HepG2 (cell line): ENCODE results near the gene NEDD4. TPM values are rescaled to one million over a fixed set of nuclear protein-coding genes. Genes with fewer than 3 reads are reported as not detected.
A peak's percentile ranks its signal among the peaks of the same experiment; 100 is the strongest.

ENCODE experiments used
- ARID5B ChIP-seq: IDR thresholded peaks from 2 replicates; pipeline ENCODE4 v1.4.0; 2020; ENCODE audit warnings: mild to moderate bottlenecking, missing genetic modification reagents
- ATF7 ChIP-seq, 2 experiments: fragments of 450-650 bp in 1 of 2; sonication (generic) in 1 of 2; formaldehyde crosslinking in 1 of 2; IDR thresholded peaks; 2 replicates each; pipeline versions ENCODE4 v1.4.0 to v1.6.1; 2016 to 2020; ENCODE audit warnings: antibody characterized with exemption in 1 of 2, mild to moderate bottlenecking in 1 of 2, missing genetic modification reagents in 1 of 2
- ELF3 ChIP-seq: IDR thresholded peaks from 2 replicates; pipeline ENCODE4 v1.6.1; 2016; ENCODE audit warnings: missing genetic modification reagents, missing compliant biosample characterization
- IKZF4 ChIP-seq: sonication (generic); formaldehyde crosslinking; IDR thresholded peaks from 2 replicates; pipeline ENCODE4 v1.5.1; 2020; ENCODE audit warnings: borderline replicate concordance, mild to moderate bottlenecking, low read depth, missing genetic modification reagents; ENCODE audit errors: not compliant biosample characterization
- MAX ChIP-seq: IDR thresholded peaks from 2 replicates; pipeline ENCODE4 v1.6.1; 2012; ENCODE audit warnings: inconsistent platforms
- NFAT5 ChIP-seq: sonication (generic); formaldehyde crosslinking; IDR thresholded peaks from 2 replicates; pipeline ENCODE4 v1.4.0; 2020; ENCODE audit warnings: missing genetic modification reagents
- NFE2 ChIP-seq: sonication (generic); formaldehyde crosslinking; IDR thresholded peaks from 2 replicates; pipeline ENCODE4 v1.4.0; 2020; ENCODE audit warnings: missing genetic modification reagents
- ONECUT2 ChIP-seq: sonication (generic); formaldehyde crosslinking; IDR thresholded peaks from 2 replicates; pipeline ENCODE4 v1.4.0; 2020; ENCODE audit warnings: missing genetic modification reagents
- RFX5 ChIP-seq: IDR thresholded peaks from 2 replicates; pipeline ENCODE4 v1.6.1; 2011; ENCODE audit warnings: low read depth, low read length, improper control_type of control experiment
- TRIM24 ChIP-seq: sonication (generic); formaldehyde crosslinking; IDR thresholded peaks from 2 replicates; pipeline ENCODE4 v1.8.0; 2022; ENCODE audit warnings: mild to moderate bottlenecking, missing genetic modification reagents
- ZNF207 ChIP-seq: fragments of 450-650 bp; IDR thresholded peaks from 2 replicates; pipeline ENCODE4 v1.6.1; 2016; ENCODE audit warnings: antibody characterized with exemption, borderline replicate concordance
- ZNF281 ChIP-seq: sonication (generic); formaldehyde crosslinking; IDR thresholded peaks from 2 replicates; pipeline ENCODE4 v1.4.0; 2020; ENCODE audit warnings: missing genetic modification reagents, borderline replicate concordance
- ZNF747 ChIP-seq: sonication (generic); formaldehyde crosslinking; IDR thresholded peaks from 2 replicates; pipeline ENCODE4 v1.8.1; 2023; ENCODE audit warnings: missing genetic modification reagents, mild to moderate bottlenecking, borderline replicate concordance
- polyA plus RNA-seq, 8 experiments: library from polyadenylated mRNA; depleted of rRNA in 3 of 8; stranded (reverse) in 7 of 8; unstranded in 1 of 8; fragments of >200 nt; fragmentation: Illumina TruSeq in 4 of 8; extraction: Trizol in 4 of 8; gene quantifications; 2 replicates each; pipeline versions ENCODE4 v1.2.1 to v1.2.3, GENCODE V29; 2011 to 2016; ENCODE audit warnings: low read depth in 4 of 8, missing spikeins in 1 of 8, mixed read lengths in 1 of 8; ENCODE audit not compliant: insufficient read depth in 1 of 8
- total RNA-seq, 5 experiments: library from RNA; depleted of rRNA; stranded (reverse); fragments of >200 nt; fragmentation: Illumina TruSeq; extraction: Trizol; gene quantifications; 2 replicates each; pipeline ENCODE4 v1.2.3, GENCODE V29; 2016; ENCODE audit warnings: low read depth in 1 of 5

Gene NEDD4
- total and polyA plus RNA-seq, 2 of the 13 experiments (the other 11 are each of a cell fraction or from before 2014, with no cell fraction given) = 10.4 to 13.0 TPM

- TF ChIP-seq ZNF747 = no peak
- TF ChIP-seq NFE2 (CRISPR knock-in tag) = no peak
- no peak for TF ChIP-seq ONECUT2 (CRISPR knock-in tag)
- no peak for TF ChIP-seq IKZF4
- TF ChIP-seq TRIM24 (CRISPR knock-in tag) = 0 out of 2 replicates have a peak, but pooled peaks have one; percentile 24
- no peak for TF ChIP-seq ELF3 (CRISPR knock-in tag)
- TF ChIP-seq NFAT5 = no peak
- peak; percentile 69 for TF ChIP-seq ARID5B (CRISPR knock-in tag)
- no peak for TF ChIP-seq ATF7 (IDR thresholded peaks at IDR 0.05)
- no peak for TF ChIP-seq ATF7 (CRISPR knock-in tag; IDR thresholded peaks at IDR 0.05)
- TF ChIP-seq MAX = no peak
- no peak for TF ChIP-seq ZNF207
- no peak for TF ChIP-seq ZNF281
- TF ChIP-seq RFX5 = no peak
These were observed 24.5 kb upstream of the NEDD4 start (continued) for GRCh38 chr15:56017920-56018319.
